Right forelimb (tissue), 1 donor: ENCODE results near the gene MB21D2.
"Not testable (repeated sequence)": the region's sequence is repeated elsewhere in the genome, so short reads cannot be mapped to it uniquely, and the experiment has no call there.

Source experiments
- DNase-seq: peaks from one replicate; pipeline ENCODE4 v3.0.0-alpha.2; 2018

MB21D2 gene

GRCh38 chr3:192799721-192800120, 117.9 kb downstream of the MB21D2 start:
- no peak for DNase-seq

GRCh38 chr3:192795021-192795420, 122.6 kb downstream of the MB21D2 start:
- no peak for DNase-seq

- no peak for DNase-seq
Measured at GRCh38 chr3:192794216-192794615, 123.4 kb downstream of the MB21D2 start.

- not testable (repeated sequence) for DNase-seq
Measured at GRCh38 chr3:192788816-192789515, 128.7 kb downstream of the MB21D2 start.

- DNase-seq = no peak
Measured at GRCh38 chr3:192778508-192778907, 139.1 kb downstream of the MB21D2 start.

- DNase-seq = not testable (repeated sequence)
Measured at GRCh38 chr3:192774341-192774740, 143.3 kb downstream of the MB21D2 start.

- DNase-seq = no peak
Measured at GRCh38 chr3:192772240-192772894, 145.3 kb downstream of the MB21D2 start.

GRCh38 chr3:192758654-192759053, 159.0 kb downstream of the MB21D2 start:
- no peak for DNase-seq

- DNase-seq = no peak
Measured at GRCh38 chr3:192751148-192751547, 166.5 kb downstream of the MB21D2 start.

- DNase-seq = no peak
Measured at GRCh38 chr3:192750201-192750600, 167.5 kb downstream of the MB21D2 start.

GRCh38 chr3:192747746-192748145, 169.9 kb downstream of the MB21D2 start:
- DNase-seq = no peak

GRCh38 chr3:192747145-192747544, 170.5 kb downstream of the MB21D2 start:
- DNase-seq = no peak
